ENCODE results near the gene TRIO.
A peak's percentile ranks its signal among the peaks of the same experiment; 100 is the strongest.

DNA sequence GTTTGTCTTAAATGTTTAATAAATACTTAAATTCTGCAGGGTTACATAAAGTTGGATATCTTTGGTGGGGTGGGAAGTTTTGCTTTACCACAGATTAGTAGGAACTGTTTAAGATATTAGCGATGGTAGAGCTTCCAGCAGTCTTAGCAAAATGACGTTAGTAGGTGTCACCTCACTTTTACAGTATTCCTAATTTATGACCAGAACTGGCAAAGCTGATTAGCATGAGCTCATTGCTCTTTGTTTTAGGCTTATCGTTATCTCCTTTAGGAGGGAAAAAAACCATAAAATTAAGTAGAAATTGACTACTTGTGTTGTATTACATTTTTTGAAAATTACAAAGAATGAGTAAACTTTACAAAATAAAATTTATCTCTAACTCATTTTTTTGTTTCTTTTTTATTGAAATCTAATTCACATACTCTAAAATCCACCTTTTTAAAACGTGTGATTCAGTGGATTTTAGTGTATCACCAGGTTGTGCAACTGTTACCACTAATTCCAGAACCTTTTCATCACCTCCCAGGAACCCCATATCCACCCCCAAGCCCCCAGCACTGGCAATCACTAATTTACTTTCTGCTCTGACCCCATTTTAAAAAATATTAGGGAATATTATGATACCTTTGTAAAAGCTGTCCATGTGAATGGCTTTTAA, 129.5 kb downstream of the TRIO start:
- TF ChIP-seq, protein P1, sequence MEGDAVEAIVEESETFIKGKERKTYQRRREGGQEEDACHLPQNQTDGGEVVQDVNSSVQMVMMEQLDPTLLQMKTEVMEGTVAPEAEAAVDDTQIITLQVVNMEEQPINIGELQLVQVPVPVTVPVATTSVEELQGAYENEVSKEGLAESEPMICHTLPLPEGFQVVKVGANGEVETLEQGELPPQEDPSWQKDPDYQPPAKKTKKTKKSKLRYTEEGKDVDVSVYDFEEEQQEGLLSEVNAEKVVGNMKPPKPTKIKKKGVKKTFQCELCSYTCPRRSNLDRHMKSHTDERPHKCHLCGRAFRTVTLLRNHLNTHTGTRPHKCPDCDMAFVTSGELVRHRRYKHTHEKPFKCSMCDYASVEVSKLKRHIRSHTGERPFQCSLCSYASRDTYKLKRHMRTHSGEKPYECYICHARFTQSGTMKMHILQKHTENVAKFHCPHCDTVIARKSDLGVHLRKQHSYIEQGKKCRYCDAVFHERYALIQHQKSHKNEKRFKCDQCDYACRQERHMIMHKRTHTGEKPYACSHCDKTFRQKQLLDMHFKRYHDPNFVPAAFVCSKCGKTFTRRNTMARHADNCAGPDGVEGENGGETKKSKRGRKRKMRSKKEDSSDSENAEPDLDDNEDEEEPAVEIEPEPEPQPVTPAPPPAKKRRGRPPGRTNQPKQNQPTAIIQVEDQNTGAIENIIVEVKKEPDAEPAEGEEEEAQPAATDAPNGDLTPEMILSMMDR (tag by site-specific recombination; IDR thresholded peaks at IDR 0.05), result no peak
- TF ChIP-seq GLI2 (tag by site-specific recombination; IDR thresholded peaks at IDR 0.05; ENCODE audit: borderline replicate concordance, low read depth) (peak; percentile 85), ZBTB1 (tag by site-specific recombination; IDR thresholded peaks at IDR 0.05) (no peak), SP2 (tag by site-specific recombination; IDR thresholded peaks at IDR 0.05) (peak; percentile 31), ZNF561 (tag by site-specific recombination; IDR thresholded peaks at IDR 0.05; ENCODE audit: borderline replicate concordance) (0 out of 2 replicates have a peak, but pooled peaks have one; percentile 64), BCL11A (tag by site-specific recombination; IDR thresholded peaks at IDR 0.05; ENCODE audit: low read depth) (peak; percentile 64), SETDB1 (IDR thresholded peaks at IDR 0.05; ENCODE audit: insufficient read length, low read length) (no peak)
- TF ChIP-seq, protein P2, sequence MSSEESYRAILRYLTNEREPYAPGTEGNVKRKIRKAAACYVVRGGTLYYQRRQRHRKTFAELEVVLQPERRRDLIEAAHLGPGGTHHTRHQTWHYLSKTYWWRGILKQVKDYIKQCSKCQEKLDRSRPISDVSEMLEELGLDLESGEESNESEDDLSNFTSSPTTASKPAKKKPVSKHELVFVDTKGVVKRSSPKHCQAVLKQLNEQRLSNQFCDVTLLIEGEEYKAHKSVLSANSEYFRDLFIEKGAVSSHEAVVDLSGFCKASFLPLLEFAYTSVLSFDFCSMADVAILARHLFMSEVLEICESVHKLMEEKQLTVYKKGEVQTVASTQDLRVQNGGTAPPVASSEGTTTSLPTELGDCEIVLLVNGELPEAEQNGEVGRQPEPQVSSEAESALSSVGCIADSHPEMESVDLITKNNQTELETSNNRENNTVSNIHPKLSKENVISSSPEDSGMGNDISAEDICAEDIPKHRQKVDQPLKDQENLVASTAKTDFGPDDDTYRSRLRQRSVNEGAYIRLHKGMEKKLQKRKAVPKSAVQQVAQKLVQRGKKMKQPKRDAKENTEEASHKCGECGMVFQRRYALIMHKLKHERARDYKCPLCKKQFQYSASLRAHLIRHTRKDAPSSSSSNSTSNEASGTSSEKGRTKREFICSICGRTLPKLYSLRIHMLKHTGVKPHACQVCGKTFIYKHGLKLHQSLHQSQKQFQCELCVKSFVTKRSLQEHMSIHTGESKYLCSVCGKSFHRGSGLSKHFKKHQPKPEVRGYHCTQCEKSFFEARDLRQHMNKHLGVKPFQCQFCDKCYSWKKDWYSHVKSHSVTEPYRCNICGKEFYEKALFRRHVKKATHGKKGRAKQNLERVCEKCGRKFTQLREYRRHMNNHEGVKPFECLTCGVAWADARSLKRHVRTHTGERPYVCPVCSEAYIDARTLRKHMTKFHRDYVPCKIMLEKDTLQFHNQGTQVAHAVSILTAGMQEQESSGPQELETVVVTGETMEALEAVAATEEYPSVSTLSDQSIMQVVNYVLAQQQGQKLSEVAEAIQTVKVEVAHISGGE (tag by site-specific recombination; conservative IDR thresholded peaks at IDR 0.05; ENCODE audit: low read depth), result no peak
- TF ChIP-seq, protein P3, sequence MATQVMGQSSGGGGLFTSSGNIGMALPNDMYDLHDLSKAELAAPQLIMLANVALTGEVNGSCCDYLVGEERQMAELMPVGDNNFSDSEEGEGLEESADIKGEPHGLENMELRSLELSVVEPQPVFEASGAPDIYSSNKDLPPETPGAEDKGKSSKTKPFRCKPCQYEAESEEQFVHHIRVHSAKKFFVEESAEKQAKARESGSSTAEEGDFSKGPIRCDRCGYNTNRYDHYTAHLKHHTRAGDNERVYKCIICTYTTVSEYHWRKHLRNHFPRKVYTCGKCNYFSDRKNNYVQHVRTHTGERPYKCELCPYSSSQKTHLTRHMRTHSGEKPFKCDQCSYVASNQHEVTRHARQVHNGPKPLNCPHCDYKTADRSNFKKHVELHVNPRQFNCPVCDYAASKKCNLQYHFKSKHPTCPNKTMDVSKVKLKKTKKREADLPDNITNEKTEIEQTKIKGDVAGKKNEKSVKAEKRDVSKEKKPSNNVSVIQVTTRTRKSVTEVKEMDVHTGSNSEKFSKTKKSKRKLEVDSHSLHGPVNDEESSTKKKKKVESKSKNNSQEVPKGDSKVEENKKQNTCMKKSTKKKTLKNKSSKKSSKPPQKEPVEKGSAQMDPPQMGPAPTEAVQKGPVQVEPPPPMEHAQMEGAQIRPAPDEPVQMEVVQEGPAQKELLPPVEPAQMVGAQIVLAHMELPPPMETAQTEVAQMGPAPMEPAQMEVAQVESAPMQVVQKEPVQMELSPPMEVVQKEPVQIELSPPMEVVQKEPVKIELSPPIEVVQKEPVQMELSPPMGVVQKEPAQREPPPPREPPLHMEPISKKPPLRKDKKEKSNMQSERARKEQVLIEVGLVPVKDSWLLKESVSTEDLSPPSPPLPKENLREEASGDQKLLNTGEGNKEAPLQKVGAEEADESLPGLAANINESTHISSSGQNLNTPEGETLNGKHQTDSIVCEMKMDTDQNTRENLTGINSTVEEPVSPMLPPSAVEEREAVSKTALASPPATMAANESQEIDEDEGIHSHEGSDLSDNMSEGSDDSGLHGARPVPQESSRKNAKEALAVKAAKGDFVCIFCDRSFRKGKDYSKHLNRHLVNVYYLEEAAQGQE (tag by site-specific recombination; IDR thresholded peaks at IDR 0.05), result no peak
